ENCODE data around the gene SARDH.

SARDH gene

GRCh38 chr9:133737774-133738639 lies at the start of gene SARDH:
Gene SARDH (minus strand): TSS chr9:133738352. CDS start chr9:133734173, 4,179 bp downstream.
- no peak for TF ChIP-seq CTCF (IDR thresholded peaks at IDR 0.05; ENCODE audit: insufficient read depth, low read depth, low read length, missing control alignments)
- peak; percentile 29 for DNase-seq (ENCODE audit: low read depth)
- peak within 1 kb of the TSS; percentile 15; the same call in 1 of the 2 replicates for H3K4me3 ChIP-seq (ENCODE audit: low read depth, low read length)

- DNase-seq (ENCODE audit: low read depth) = peak; percentile 87
- TF ChIP-seq CTCF (IDR thresholded peaks at IDR 0.05; ENCODE audit: insufficient read depth, low read depth, low read length, missing control alignments) = no peak
- no peak overlapping the region for H3K4me3 ChIP-seq (ENCODE audit: low read depth, low read length)
These were observed 49.5 kb upstream of the SARDH start for GRCh38 chr9:133787754-133788025.

GRCh38 chr9:133786907-133787753 lies 49.0 kb upstream of the SARDH start:
- DNase-seq (ENCODE audit: low read depth) = no peak
- peak overlapping the region; percentile 5; the same call in 1 of the 2 replicates for H3K4me3 ChIP-seq (ENCODE audit: low read depth, low read length)
- no peak for TF ChIP-seq CTCF (IDR thresholded peaks at IDR 0.05; ENCODE audit: insufficient read depth, low read depth, low read length, missing control alignments)

GRCh38 chr9:133786371-133786753 lies 48.2 kb upstream of the SARDH start:
- no peak overlapping the region for H3K4me3 ChIP-seq (ENCODE audit: low read depth, low read length)
- TF ChIP-seq CTCF (IDR thresholded peaks at IDR 0.05; ENCODE audit: insufficient read depth, low read depth, low read length, missing control alignments) = no peak
- peak; percentile 75 for DNase-seq (ENCODE audit: low read depth)

GRCh38 chr9:133785753-133786370 lies 47.7 kb upstream of the SARDH start:
- TF ChIP-seq CTCF (IDR thresholded peaks at IDR 0.05; ENCODE audit: insufficient read depth, low read depth, low read length, missing control alignments) = no peak
- H3K4me3 ChIP-seq (ENCODE audit: low read depth, low read length) = no peak overlapping the region
- DNase-seq (ENCODE audit: low read depth) = no peak

GRCh38 chr9:133784731-133785561 lies 46.8 kb upstream of the SARDH start:
- no peak overlapping the region for H3K4me3 ChIP-seq (ENCODE audit: low read depth, low read length)
- TF ChIP-seq CTCF (IDR thresholded peaks at IDR 0.05; ENCODE audit: insufficient read depth, low read depth, low read length, missing control alignments) = no peak
- no peak for DNase-seq (ENCODE audit: low read depth)

Measured in GM12865 (cell line).